Type B pancreatic cell (in vitro differentiated cells): ENCODE results near the gene FAM168A. TPM values are rescaled to one million over a fixed set of nuclear protein-coding genes. Genes with fewer than 3 reads are reported as not detected.
A peak's percentile ranks its signal among the peaks of the same experiment; 100 is the strongest.

Experiments
- DNase-seq: peaks from one replicate; pipeline ENCODE4 v3.0.0; 2021; ENCODE audit warnings: mixed read lengths; ENCODE audit not compliant: unreplicated experiment; ENCODE audit errors: extremely low spot score
- H3K27ac Mint-ChIP-seq: 2 replicates; pipeline ENCODE4 v1.8.0; 2021; ENCODE audit warnings: mild to moderate bottlenecking, mixed read lengths
- H3K27me3 Mint-ChIP-seq: 2 replicates; pipeline ENCODE4 v1.8.0; 2021; ENCODE audit warnings: mixed read lengths
- H3K36me3 Mint-ChIP-seq: 2 replicates; pipeline ENCODE4 v1.8.0; 2021; ENCODE audit warnings: mixed read lengths
- H3K4me1 Mint-ChIP-seq: one replicate; pipeline ENCODE4 v1.8.0; 2021; ENCODE audit warnings: mixed read lengths; ENCODE audit not compliant: unreplicated experiment
- H3K4me3 Mint-ChIP-seq: 2 replicates; pipeline ENCODE4 v1.8.0; 2021; ENCODE audit warnings: mild to moderate bottlenecking, mixed read lengths
- H3K9me3 Mint-ChIP-seq: 2 replicates; pipeline ENCODE4 v1.8.0; 2021; ENCODE audit warnings: mixed read lengths
- total RNA-seq: library from RNA; stranded (reverse); gene quantifications from 2 replicates; pipeline ENCODE4 v1.2.1, GENCODE V29; 2021; ENCODE audit warnings: low replicate concordance
- TF ChIP-seq, protein P1 (sequence below): fragments of 200-600 bp; sonication (generic); conservative IDR thresholded peaks from 2 replicates; pipeline ENCODE4 v1.5.0; 2021; ENCODE audit warnings: antibody characterized with exemption, mild to moderate bottlenecking

Gene FAM168A
- total RNA-seq, 1 donor from 2014 or later = 39.6 TPM

DNA sequence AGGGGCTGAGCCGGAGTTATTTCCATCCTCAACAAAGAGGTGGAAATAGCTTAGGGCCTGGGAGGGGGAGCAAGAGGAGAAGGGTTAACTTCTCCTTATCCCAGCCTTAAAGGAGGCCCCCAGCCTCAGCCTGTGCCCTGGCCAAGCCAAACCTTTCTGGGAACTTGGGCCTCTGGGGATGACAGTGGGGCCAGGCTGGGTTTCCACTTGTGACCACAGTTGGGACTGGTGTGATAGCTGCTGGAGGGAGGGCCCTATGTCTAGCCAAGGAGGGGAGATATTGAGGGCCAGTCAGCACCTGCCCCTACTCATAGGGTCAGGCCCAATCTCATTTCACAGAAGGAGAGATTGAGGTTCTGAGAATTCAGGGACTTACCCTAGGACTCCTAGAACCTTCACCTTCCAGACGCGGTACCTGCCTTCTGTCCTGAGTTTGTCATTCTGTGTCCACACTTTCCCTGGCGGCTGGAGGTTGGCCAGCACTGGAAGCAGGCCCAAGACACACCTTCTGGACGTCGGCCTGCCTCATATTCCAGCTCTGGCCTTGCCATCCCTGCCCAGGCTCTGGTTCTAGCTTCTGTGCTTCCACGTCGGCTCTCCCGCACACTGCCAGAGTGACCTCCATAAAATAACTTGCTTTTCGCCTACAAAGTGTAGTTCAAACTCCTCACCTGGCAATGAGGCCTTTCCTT, 218.6 kb downstream of the FAM168A start:
- no peak for DNase-seq
- no peak overlapping the region for H3K27ac Mint-ChIP-seq
- TF ChIP-seq, protein P1, sequence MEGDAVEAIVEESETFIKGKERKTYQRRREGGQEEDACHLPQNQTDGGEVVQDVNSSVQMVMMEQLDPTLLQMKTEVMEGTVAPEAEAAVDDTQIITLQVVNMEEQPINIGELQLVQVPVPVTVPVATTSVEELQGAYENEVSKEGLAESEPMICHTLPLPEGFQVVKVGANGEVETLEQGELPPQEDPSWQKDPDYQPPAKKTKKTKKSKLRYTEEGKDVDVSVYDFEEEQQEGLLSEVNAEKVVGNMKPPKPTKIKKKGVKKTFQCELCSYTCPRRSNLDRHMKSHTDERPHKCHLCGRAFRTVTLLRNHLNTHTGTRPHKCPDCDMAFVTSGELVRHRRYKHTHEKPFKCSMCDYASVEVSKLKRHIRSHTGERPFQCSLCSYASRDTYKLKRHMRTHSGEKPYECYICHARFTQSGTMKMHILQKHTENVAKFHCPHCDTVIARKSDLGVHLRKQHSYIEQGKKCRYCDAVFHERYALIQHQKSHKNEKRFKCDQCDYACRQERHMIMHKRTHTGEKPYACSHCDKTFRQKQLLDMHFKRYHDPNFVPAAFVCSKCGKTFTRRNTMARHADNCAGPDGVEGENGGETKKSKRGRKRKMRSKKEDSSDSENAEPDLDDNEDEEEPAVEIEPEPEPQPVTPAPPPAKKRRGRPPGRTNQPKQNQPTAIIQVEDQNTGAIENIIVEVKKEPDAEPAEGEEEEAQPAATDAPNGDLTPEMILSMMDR = no peak
- H3K4me1 Mint-ChIP-seq = peaks cover 24% of the 10 kb centered on the region
- H3K36me3 Mint-ChIP-seq = no peaks in the 10 kb centered on the region
- H3K9me3 Mint-ChIP-seq = no peaks in the 10 kb centered on the region
- H3K4me3 Mint-ChIP-seq = peak overlapping the region; percentile 44
- peaks cover 3% of the 10 kb centered on the region for H3K27me3 Mint-ChIP-seq

DNA sequence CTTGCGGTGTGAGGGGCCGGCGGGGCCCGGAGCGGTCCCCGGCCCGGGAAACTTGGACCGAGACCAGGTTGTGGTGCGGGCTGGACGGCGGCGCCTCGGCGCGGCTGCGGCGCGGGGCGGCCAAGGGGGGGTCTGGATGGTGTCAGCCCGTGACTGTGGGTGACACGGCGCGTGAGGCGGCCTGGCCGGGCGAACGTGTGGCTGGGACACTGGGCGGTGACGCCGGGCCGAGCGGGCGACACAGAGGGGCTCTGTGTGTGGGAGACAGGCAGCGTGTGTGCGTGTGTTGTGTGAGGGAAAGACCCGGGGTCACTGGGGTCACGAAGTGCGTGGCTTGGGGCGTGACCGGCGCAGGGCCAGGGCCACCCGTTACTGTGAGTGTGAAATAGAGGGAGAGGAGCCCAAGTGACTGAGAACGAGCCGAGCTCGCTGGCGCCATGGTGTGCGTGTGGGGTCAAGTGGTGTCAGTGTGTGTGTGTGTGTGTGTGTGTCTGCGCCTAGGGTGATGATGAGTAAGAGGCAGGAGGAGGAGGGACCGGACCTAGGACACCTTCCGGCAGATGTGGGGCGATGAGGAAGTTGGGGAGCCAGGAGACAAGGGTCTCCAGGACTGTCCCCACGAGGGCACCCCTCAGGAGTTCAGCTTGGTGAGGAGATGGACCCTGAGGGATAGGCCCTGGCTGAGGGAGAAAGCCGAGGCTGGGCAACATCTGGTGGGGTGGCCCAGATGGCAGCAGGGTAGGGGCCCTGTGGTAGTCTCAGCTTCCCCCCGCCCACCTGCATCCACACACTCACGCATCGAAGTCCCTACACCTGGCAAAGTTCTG, 220.9 kb downstream of the FAM168A start:
- Mint-ChIP-seq H3K4me3 (peak overlapping the region; percentile 92), H3K27ac (peak overlapping the region; percentile 86), H3K4me1 (peaks cover 19% of the 10 kb centered on the region), H3K9me3 (no peaks in the 10 kb centered on the region), H3K27me3 (peaks cover 3% of the 10 kb centered on the region), H3K36me3 (no peaks in the 10 kb centered on the region)
- no peak for DNase-seq
- TF ChIP-seq, protein P1 = no peak

DNA sequence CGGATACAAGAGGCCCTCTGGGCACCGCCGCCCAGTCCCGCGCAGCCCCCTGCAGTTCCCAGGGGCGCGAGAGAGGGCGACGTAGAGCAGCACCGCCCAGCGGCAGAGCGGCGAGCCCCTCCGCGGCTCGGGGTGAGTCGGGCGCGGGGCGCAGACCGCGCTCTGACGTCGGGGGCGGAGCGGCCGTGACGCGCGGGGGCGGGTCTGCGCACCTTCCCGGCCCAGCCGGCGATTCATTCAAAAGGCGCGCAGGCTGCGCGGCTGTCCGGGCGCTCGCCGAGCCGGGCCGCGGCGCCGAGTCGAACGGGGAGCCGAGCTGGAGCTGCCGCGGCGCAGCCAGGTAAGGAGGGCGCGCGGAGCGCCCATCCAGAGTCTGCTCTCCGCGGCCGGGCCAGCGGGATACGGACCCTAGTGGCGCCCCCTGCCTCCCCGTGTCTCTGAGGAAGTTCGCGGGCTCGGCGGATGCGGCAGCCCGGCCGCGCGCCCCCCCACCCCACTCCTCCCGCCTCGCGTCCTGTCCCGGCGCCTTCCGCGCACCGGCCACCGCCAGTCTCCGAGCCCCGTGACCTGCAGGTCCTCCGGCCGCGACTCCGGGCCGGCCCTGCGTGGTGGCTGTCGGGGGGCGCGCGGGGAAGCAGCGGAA, 221.6 kb downstream of the FAM168A start, which contains the start of gene RELT:
RELT (plus strand) TSS at position 240 of the 643 bp plus-strand sequence. CDS start 12,738 bp downstream, outside the sequence.
- no peaks in the 10 kb centered on the region for H3K9me3 Mint-ChIP-seq
- H3K36me3 Mint-ChIP-seq = no peaks in the 10 kb centered on the region
- peaks cover 3% of the 10 kb centered on the region for H3K27me3 Mint-ChIP-seq
- H3K4me3 Mint-ChIP-seq = peak within 1 kb of the TSS; percentile 92
- H3K27ac Mint-ChIP-seq = peak within 1 kb of the TSS; percentile 86
- DNase-seq = peak; percentile 98
- TF ChIP-seq, protein P1 = peak; percentile 92
- H3K4me1 Mint-ChIP-seq = peaks cover 19% of the 10 kb centered on the region

DNA sequence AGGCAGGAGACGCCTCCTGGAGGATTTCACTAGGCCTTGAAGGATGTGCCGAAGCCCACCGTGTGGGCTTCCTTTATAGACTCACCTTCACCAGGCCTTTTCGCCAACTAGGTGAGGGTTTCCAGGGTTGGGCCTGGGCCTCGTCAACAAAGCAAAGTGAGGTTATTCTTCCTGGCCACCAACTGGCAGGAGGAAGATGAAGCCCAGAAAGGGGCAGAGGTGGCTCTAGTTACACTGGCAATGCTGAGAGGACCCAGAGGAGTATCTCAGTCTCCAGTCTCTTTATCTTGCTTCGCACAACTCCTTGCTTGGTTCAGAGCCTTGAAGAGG, 222.1 kb downstream of the FAM168A start:
- H3K9me3 Mint-ChIP-seq = no peaks in the 10 kb centered on the region
- no peak for DNase-seq
- no peaks in the 10 kb centered on the region for H3K36me3 Mint-ChIP-seq
- peak overlapping the region; percentile 85 for H3K27ac Mint-ChIP-seq
- TF ChIP-seq, protein P1 = no peak
- H3K4me3 Mint-ChIP-seq = peak overlapping the region; percentile 84
- peaks cover 3% of the 10 kb centered on the region for H3K27me3 Mint-ChIP-seq
- peaks cover 19% of the 10 kb centered on the region for H3K4me1 Mint-ChIP-seq

DNA sequence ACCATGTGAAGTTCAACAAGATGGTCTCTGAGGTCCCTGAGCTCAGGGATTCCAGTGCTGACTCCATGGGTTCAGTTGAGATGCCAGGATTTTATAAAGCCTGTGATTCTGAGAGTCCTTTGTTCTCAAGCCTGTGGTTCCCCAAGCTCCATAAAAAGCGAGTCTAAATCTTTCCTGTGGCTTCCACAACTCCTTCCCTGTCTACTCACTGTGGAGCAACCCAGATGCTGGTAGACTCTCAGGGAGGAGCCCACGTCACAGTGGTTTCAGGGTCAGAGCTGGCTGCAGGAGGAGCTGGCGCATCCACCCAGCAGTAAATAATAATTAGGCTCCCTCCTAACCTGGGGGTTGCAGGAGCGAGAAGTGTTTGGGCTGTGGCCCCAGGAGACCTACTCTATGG, 223.8 kb downstream of the FAM168A start:
- Mint-ChIP-seq H3K4me1 (peaks cover 19% of the 10 kb centered on the region), H3K27me3 (peaks cover 3% of the 10 kb centered on the region), H3K27ac (no peak overlapping the region), H3K9me3 (no peaks in the 10 kb centered on the region), H3K4me3 (no peak overlapping the region), H3K36me3 (no peaks in the 10 kb centered on the region)
- TF ChIP-seq, protein P1 = no peak
- no peak for DNase-seq
